Measurements from ENCODE around the gene POLE2.

Gene POLE2

GRCh38 chr14:49654511-49654910, 33.5 kb downstream of the POLE2 start:
- no peak for DNase-seq (ENCODE audit: low read depth)
- TF ChIP-seq, protein P1, sequence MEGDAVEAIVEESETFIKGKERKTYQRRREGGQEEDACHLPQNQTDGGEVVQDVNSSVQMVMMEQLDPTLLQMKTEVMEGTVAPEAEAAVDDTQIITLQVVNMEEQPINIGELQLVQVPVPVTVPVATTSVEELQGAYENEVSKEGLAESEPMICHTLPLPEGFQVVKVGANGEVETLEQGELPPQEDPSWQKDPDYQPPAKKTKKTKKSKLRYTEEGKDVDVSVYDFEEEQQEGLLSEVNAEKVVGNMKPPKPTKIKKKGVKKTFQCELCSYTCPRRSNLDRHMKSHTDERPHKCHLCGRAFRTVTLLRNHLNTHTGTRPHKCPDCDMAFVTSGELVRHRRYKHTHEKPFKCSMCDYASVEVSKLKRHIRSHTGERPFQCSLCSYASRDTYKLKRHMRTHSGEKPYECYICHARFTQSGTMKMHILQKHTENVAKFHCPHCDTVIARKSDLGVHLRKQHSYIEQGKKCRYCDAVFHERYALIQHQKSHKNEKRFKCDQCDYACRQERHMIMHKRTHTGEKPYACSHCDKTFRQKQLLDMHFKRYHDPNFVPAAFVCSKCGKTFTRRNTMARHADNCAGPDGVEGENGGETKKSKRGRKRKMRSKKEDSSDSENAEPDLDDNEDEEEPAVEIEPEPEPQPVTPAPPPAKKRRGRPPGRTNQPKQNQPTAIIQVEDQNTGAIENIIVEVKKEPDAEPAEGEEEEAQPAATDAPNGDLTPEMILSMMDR (IDR thresholded peaks at IDR 0.05; ENCODE audit: low read depth, low read length, missing control alignments) = no peak
- no peak overlapping the region for H3K4me3 ChIP-seq (ENCODE audit: low read depth, low read length)

- DNase-seq (ENCODE audit: low read depth) = no peak
- TF ChIP-seq, protein P1 (IDR thresholded peaks at IDR 0.05; ENCODE audit: low read depth, low read length, missing control alignments) = no peak
- H3K4me3 ChIP-seq (ENCODE audit: low read depth, low read length) = no peak overlapping the region
Measured at GRCh38 chr14:49653508-49653907, 34.5 kb downstream of the POLE2 start.

DNA sequence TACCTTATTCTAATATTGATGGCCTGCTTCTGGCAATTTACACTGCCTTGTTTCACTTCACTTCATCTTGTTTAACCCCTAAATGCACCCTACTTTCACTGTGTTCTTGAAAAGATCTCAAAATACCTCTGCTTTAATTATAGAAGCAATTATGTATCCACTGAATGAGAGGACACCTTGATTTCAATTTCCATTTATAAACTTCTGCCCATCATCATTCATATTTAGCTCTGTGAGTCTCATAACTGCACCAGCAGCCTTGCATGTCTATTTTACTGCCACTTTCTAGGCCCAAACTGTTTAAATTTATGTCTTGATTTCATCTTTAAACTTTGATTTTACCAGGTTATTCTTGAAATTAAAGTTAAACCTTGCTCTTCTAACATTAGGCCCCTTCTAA, 45.9 kb downstream of the POLE2 start:
- H3K4me3 ChIP-seq (ENCODE audit: low read depth, low read length) = no peak overlapping the region

DNA sequence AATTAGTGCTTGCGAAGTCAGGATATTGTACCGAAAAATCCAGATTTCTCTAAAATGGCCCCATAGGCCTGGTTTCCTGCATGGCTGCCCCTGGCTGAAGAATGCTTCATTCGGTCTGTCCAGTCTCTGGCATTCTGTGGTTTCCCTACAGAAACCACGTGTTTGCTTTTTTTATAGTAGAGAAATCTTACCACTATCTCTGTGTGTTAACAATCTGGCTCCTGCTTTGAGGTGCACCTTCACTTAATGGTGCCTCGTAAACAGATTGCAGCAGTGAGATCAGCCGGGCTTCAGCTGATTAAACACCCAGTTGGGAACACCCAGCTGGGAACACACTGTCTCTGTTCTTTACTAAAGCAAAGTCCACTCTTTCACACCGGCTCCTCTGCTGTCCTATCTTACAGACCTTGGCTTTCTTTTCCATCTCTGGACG, 46.3 kb downstream of the POLE2 start:
- DNase-seq (ENCODE audit: low read depth) = no peak
- TF ChIP-seq, protein P1 (IDR thresholded peaks at IDR 0.05; ENCODE audit: low read depth, low read length, missing control alignments) = no peak
- no peak overlapping the region for H3K4me3 ChIP-seq (ENCODE audit: low read depth, low read length)

More for the DNA sequence above, 45.9 kb downstream of the POLE2 start:
- no peak for DNase-seq (ENCODE audit: low read depth)
- TF ChIP-seq, protein P1 (IDR thresholded peaks at IDR 0.05; ENCODE audit: low read depth, low read length, missing control alignments) = no peak

GRCh38 chr14:49640540-49641417, 47.2 kb downstream of the POLE2 start:
- no peak overlapping the region for H3K4me3 ChIP-seq (ENCODE audit: low read depth, low read length)
- TF ChIP-seq, protein P1 (IDR thresholded peaks at IDR 0.05; ENCODE audit: low read depth, low read length, missing control alignments) = no peak
- DNase-seq (ENCODE audit: low read depth) = no peak

- no peak overlapping the region for H3K4me3 ChIP-seq (ENCODE audit: low read depth, low read length)
- TF ChIP-seq, protein P1 (IDR thresholded peaks at IDR 0.05; ENCODE audit: low read depth, low read length, missing control alignments) = no peak
- DNase-seq (ENCODE audit: low read depth) = no peak
Measured at GRCh38 chr14:49637534-49638078, 50.4 kb downstream of the POLE2 start.

Measured in GM12864 (cell line).